Thyroid gland (tissue), 4 donors: ENCODE results near the gene CTNNBL1.

Experiments
- CTCF ChIP-seq, 6 experiments: fragments of 200-600 bp in 3 of 6; fragments of 450-650 bp in 3 of 6; sonication (generic) in 3 of 6; IDR thresholded peaks; one replicate each; pipeline ENCODE4 v1.5.1; 2016 to 2019; ENCODE audit warnings: antibody characterized with exemption in 6 of 6, mild to moderate bottlenecking in 2 of 6, inconsistent platforms in 1 of 6, moderate library complexity in 1 of 6
- POLR2A ChIP-seq, 2 donors: fragments of 450-650 bp; IDR thresholded peaks; one replicate each; pipeline ENCODE4 v1.6.1; 2017; ENCODE audit warnings: antibody characterized with exemption in 2 of 2, mild to moderate bottlenecking in 2 of 2, moderate library complexity in 1 of 2

- no peak for TF ChIP-seq POLR2A (IDR thresholded peaks at IDR 0.05)
- no peak for TF ChIP-seq CTCF (IDR thresholded peaks at IDR 0.05)
These were observed 165.8 kb downstream of the CTNNBL1 start for GRCh38 chr20:37859406-37860171.
